Astrocyte of the cerebellum (primary cell): ENCODE measurements around the gene TADA2B.

Source experiments
- DNase-seq: peaks from one replicate; pipeline ENCODE4 v3.0.0-alpha.2; 2011; ENCODE audit warnings: low read depth
- H3K4me3 ChIP-seq: 2 replicates; pipeline ENCODE4 v1.5.1; 2011; ENCODE audit warnings: mild to moderate bottlenecking, low read depth, low read length, moderate library complexity
- CTCF ChIP-seq: IDR thresholded peaks from 2 replicates; pipeline ENCODE4 v1.5.1; 2012; ENCODE audit warnings: low read length, low read depth, moderate library complexity, mild to moderate bottlenecking; ENCODE audit errors: missing control alignments
- in situ Hi-C: cut with HindIII; loops from 2 replicates; pipeline ENCODE4 v1.10.0; 2017; ENCODE audit warnings: low sequenced_read_pairs

The TADA2B gene

GRCh38 chr4:7021355-7021754, 21.8 kb upstream of the TADA2B start:
- TF ChIP-seq CTCF, result no peak
- no peak for DNase-seq
- in situ Hi-C loops, result loop anchor here (5.0 kb wide), 1 partner anchor 34 kb away; no protein-coding TSS in a partner anchor
- no peak overlapping the region for H3K4me3 ChIP-seq

DNA sequence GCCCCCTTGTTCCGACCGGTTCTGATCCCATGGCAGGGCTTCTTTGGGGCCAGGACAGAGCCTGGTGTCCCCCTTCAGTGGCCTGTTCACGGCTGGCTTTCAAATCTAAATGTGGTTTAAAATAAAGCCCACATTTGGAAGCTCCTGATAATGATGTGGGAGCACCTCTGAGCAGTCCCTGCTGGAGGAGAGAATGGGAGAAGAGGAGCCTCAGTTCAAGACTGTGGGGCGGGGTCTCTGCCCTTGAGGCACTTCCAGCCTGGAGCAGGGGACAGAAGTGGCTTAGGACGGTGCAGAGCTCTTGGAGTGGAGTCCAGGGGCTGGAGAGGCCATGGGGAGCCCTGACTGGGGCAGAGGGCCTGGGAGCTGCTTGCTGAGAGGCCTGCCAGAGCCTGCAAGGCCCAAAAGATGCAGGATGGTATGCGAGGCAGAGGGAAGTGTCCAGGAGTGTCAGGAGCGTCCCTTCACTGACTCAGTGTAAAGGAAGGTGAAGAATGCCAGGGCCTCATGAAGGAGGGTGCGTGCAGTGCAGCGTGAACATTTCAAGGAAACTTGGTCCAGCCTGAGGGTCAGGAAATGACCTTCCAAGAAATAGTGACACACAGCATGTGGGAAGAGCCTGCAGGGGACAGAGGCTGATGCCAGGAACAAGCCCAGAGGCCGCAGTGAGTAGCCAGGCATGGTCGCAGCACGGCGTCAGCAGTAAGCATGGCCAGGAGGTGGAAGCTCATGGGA, 21.1 kb upstream of the TADA2B start:
- in situ Hi-C loops, result loop anchor here (5.0 kb wide), 1 partner anchor 35 kb away; no protein-coding TSS in a partner anchor
- no peak overlapping the region for H3K4me3 ChIP-seq
- no peak for TF ChIP-seq CTCF
- peak; percentile 8 for DNase-seq

DNA sequence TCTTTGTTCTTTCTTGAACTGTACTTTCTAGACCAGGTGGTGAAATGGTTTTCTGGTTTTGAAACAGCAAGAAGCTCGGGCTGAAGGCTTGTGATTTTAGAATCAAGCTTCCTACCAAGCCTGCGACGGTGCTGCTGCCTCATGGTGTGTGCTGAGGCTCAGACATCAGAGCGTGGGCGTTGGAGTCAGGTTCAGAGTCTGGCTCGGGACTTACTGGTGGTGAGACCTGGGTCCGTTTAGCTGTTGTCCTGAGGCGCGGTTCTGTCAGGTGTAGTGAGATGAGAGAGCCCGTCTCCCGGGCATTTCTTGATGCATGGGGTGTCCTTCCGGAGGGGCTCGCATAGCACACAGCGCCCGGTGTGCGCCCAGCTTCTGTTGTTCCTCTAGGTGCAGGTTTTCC, 19.7 kb upstream of the TADA2B start:
- DNase-seq, result no peak
- TF ChIP-seq CTCF, result no peak
- no peak overlapping the region for H3K4me3 ChIP-seq
- in situ Hi-C loops, result loop anchor here (5.0 kb wide), 1 partner anchor 36 kb away; no protein-coding TSS in a partner anchor

DNA sequence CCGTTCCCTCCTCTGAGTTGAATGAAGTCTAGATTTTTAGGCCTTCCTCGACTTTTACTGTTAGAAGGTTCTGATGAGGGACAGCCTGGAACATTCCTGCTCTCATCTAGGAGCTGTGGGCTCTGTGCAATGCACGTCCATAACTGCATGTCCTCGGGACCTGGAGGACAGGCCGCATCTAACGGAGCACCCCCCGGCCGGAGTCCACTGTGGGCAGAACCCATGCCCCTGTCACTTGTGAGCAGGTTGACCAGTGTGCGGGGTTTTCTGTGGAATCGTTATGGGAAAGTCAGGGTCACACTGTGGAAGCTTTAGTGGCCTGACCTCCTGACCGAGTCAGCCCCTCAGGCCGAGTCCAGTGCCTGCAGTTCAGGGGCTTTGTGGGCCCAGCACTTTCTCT, 19.3 kb upstream of the TADA2B start:
- no peak for TF ChIP-seq CTCF
- no peak overlapping the region for H3K4me3 ChIP-seq
- no peak for DNase-seq
- in situ Hi-C loops, result loop anchor here (5.0 kb wide), 1 partner anchor 37 kb away; no protein-coding TSS in a partner anchor

- in situ Hi-C loops, result loop anchor here (5.0 kb wide), 1 partner anchor 37 kb away; no protein-coding TSS in a partner anchor
- no peak for TF ChIP-seq CTCF
- H3K4me3 ChIP-seq, result no peak overlapping the region
- no peak for DNase-seq
These were observed 18.8 kb upstream of the TADA2B start for GRCh38 chr4:7024336-7024890.

GRCh38 chr4:7025040-7025602, 18.1 kb upstream of the TADA2B start:
- no peak for TF ChIP-seq CTCF
- H3K4me3 ChIP-seq, result no peak overlapping the region
- DNase-seq, result no peak
- in situ Hi-C loops, result no loop called here
